SU-DHL-6 (cell line): Measurements from ENCODE around the gene ADAMTS15.

ENCODE experiments used
- H2AFZ ChIP-seq: fragments of 200-600 bp; sonication (generic); 2 replicates; pipeline ENCODE4 v1.6.1; 2014; ENCODE audit warnings: low read depth, mild to moderate bottlenecking, moderate library complexity, mixed read lengths, antibody characterized with exemption, low read length; ENCODE audit not compliant: severe bottlenecking
- H3F3A ChIP-seq: fragments of 200-600 bp; shearing (Covaris generic); 2 replicates; pipeline ENCODE4 v1.6.0; 2016; ENCODE audit warnings: antibody characterized with exemption, mild to moderate bottlenecking; ENCODE audit not compliant: insufficient read depth
- H3K27ac ChIP-seq: fragments of 200-600 bp; sonication (generic); 2 replicates; pipeline ENCODE4 v1.5.1; 2016; ENCODE audit warnings: low read depth, mild to moderate bottlenecking, low read length, moderate library complexity, mixed read lengths
- H3K27me3 ChIP-seq: fragments of 200-600 bp; sonication (generic), shearing (Covaris generic); 2 replicates; pipeline ENCODE4 v1.6.0; 2014; ENCODE audit warnings: mild to moderate bottlenecking, low read length
- H3K36me3 ChIP-seq: fragments of 200-600 bp; sonication (generic); 2 replicates; pipeline ENCODE4 v1.6.1; 2014; ENCODE audit warnings: mild to moderate bottlenecking, low read length, mixed read lengths
- H3K4me2 ChIP-seq: fragments of 300-600, 200-600 bp; shearing (Covaris generic), sonication (generic); 2 replicates; pipeline ENCODE4 v1.6.0; 2014; ENCODE audit warnings: low read length, low read depth, mild to moderate bottlenecking; ENCODE audit not compliant: poor library complexity, severe bottlenecking
- H3K4me3 ChIP-seq: fragments of 200-600 bp; sonication (generic); 2 replicates; pipeline ENCODE4 v1.5.1; 2014; ENCODE audit warnings: antibody characterized with exemption, low read length, mild to moderate bottlenecking, mixed read lengths; ENCODE audit not compliant: insufficient read depth, poor library complexity, severe bottlenecking
- H3K79me2 ChIP-seq: fragments of 200-600 bp; sonication (generic); 2 replicates; pipeline ENCODE4 v1.6.1; 2014; ENCODE audit warnings: mild to moderate bottlenecking, low read length, moderate library complexity; ENCODE audit not compliant: insufficient read depth
- H3K9ac ChIP-seq: fragments of 200-600 bp; sonication (generic); 2 replicates; pipeline ENCODE4 v1.7.0; 2014; ENCODE audit warnings: mild to moderate bottlenecking, low read length
- H3K9me2 ChIP-seq: fragments of 200-600 bp; sonication (generic); replicated peaks from 2 replicates; pipeline ENCODE4 v1.6.1; 2014; ENCODE audit warnings: low read length; ENCODE audit not compliant: insufficient read depth
- H3K9me3 ChIP-seq: fragments of 200-600 bp; sonication (generic); 2 replicates; pipeline ENCODE4 v1.6.1; 2014; ENCODE audit warnings: low read length, mixed read lengths; ENCODE audit not compliant: insufficient read depth
- H4K20me1 ChIP-seq: fragments of 200-600 bp; sonication (generic); 2 replicates; pipeline ENCODE4 v1.6.1; 2014; ENCODE audit warnings: low read depth, mild to moderate bottlenecking, antibody characterized with exemption, low read length, moderate library complexity, mixed read lengths
- EZH2phosphoT487 ChIP-seq: fragments of 200-600 bp; sonication (generic), shearing (Covaris generic); conservative IDR thresholded peaks from 2 replicates; pipeline ENCODE4 v1.6.1; 2018; ENCODE audit warnings: mild to moderate bottlenecking, antibody characterized with exemption, low read length, moderate library complexity, mixed read lengths
- TF ChIP-seq, protein P1 (sequence below): fragments of 200-600 bp; sonication (generic); IDR thresholded peaks from one replicate; pipeline ENCODE4 v1.5.1; 2017; ENCODE audit warnings: antibody characterized with exemption, mild to moderate bottlenecking, low read length, moderate library complexity; ENCODE audit not compliant: insufficient read depth, poor library complexity, severe bottlenecking

ADAMTS15 gene

DNA sequence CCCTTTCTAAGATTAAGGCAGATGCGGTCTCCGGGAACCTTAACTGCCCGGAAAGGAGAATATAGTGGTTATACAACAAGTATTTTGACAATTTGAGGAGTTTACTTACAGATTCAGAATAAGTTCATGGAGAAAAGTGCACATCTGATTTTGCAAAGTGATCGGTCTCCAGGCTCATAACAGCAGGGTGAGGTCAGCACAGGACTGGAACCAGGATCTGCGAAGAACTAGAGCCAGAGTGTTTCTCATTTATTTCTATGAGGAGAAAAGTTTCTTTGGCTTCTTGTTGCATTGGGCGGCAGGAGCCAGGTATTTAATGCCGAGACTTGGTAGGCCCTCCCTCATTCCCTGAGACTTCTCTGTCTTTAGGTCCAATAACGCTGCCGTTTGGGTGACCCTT is 3.7 kb downstream of the ADAMTS15 start:
- H3K9me3 ChIP-seq, result no peaks in the 10 kb centered on the region
- H3K4me3 ChIP-seq, result no peak overlapping the region
- H3K9ac ChIP-seq, result no peak overlapping the region
- no peak overlapping the region for H3K27ac ChIP-seq
- no peaks in the 10 kb centered on the region for H3K79me2 ChIP-seq
- TF ChIP-seq, protein P1, sequence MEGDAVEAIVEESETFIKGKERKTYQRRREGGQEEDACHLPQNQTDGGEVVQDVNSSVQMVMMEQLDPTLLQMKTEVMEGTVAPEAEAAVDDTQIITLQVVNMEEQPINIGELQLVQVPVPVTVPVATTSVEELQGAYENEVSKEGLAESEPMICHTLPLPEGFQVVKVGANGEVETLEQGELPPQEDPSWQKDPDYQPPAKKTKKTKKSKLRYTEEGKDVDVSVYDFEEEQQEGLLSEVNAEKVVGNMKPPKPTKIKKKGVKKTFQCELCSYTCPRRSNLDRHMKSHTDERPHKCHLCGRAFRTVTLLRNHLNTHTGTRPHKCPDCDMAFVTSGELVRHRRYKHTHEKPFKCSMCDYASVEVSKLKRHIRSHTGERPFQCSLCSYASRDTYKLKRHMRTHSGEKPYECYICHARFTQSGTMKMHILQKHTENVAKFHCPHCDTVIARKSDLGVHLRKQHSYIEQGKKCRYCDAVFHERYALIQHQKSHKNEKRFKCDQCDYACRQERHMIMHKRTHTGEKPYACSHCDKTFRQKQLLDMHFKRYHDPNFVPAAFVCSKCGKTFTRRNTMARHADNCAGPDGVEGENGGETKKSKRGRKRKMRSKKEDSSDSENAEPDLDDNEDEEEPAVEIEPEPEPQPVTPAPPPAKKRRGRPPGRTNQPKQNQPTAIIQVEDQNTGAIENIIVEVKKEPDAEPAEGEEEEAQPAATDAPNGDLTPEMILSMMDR, result no peak
- TF ChIP-seq EZH2phosphoT487, result no peak
- H3K27me3 ChIP-seq, result no peaks in the 10 kb centered on the region
- H3K36me3 ChIP-seq, result no peaks in the 10 kb centered on the region
- H2AFZ ChIP-seq, result no peak overlapping the region
- no peaks in the 10 kb centered on the region for H3F3A ChIP-seq
- H3K9me2 ChIP-seq, result no peaks in the 10 kb centered on the region
- H3K4me2 ChIP-seq, result no peak overlapping the region
- no peaks in the 10 kb centered on the region for H4K20me1 ChIP-seq

DNA sequence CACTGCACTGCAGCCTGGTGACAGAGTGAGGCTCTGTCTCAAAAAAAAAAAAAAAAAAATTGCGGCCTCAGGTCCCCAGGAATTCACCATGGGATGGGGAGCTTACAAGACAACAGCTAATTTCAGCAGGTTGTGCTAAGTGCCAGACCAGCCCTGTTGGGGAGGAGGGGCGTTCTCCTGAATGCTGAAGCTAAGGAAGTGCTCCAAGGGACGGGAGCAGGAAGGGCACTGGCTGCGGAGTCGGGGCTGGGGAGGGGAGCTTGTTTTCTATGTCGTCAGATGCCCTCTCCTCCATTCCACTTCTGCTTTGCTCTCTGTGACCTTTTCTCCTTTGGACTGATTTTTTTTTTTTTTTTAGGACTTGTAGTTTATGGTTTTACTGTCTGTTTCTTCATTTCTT is 4.5 kb downstream of the ADAMTS15 start:
- no peak for TF ChIP-seq EZH2phosphoT487
- TF ChIP-seq, protein P1, result no peak
- no peak overlapping the region for H2AFZ ChIP-seq
- H3K9ac ChIP-seq, result no peak overlapping the region
- H3K9me2 ChIP-seq, result no peaks in the 10 kb centered on the region
- no peaks in the 10 kb centered on the region for H3K36me3 ChIP-seq
- H3K27me3 ChIP-seq, result no peaks in the 10 kb centered on the region
- H3K27ac ChIP-seq, result no peak overlapping the region
- no peaks in the 10 kb centered on the region for H4K20me1 ChIP-seq
- H3K79me2 ChIP-seq, result no peaks in the 10 kb centered on the region
- no peaks in the 10 kb centered on the region for H3F3A ChIP-seq
- no peak overlapping the region for H3K4me2 ChIP-seq
- H3K4me3 ChIP-seq, result no peak overlapping the region
- H3K9me3 ChIP-seq, result no peaks in the 10 kb centered on the region

DNA sequence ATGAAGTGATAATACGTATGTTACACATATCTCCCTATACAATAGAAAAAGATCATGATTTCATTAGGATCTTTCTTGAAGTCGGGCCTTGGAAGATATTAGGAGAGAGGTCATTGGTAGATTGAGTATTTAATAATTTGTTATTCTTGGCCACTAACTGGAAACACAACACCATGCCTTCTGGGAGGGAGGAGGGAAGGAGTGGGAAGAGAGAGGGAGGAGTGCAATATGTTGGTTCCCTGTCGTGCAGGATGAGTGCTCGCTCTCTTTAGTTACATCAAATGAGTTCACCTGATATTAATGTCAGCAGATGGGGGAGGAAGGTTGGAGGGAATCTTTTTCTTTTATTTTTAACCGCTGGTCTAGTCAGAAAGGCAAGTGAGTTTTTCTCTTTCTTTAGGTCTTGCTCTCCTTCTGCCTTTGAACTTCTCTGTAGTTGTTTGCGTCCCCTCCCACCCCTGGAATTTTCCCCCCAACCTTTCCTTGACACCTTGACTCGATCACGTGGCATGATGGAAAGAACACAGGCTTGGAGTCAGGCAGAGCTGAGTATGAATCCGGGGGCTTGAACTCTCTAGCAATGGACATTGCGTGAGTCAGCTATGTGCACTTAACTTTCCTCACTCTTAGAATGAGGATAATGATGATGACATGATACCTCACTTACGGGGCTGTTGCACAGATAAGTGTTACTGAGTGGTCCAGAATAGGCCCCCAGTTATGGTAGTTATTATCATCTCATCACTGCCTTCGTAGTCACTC is 6.2 kb downstream of the ADAMTS15 start:
- no peaks in the 10 kb centered on the region for H3K9me3 ChIP-seq
- H3K4me2 ChIP-seq, result no peak overlapping the region
- no peak overlapping the region for H3K4me3 ChIP-seq
- TF ChIP-seq, protein P1, result no peak
- TF ChIP-seq EZH2phosphoT487, result no peak
- no peak overlapping the region for H3K9ac ChIP-seq
- H2AFZ ChIP-seq, result no peak overlapping the region
- no peaks in the 10 kb centered on the region for H3K9me2 ChIP-seq
- H3K36me3 ChIP-seq, result no peaks in the 10 kb centered on the region
- no peaks in the 10 kb centered on the region for H4K20me1 ChIP-seq
- H3K79me2 ChIP-seq, result no peaks in the 10 kb centered on the region
- no peaks in the 10 kb centered on the region for H3K27me3 ChIP-seq
- H3K27ac ChIP-seq, result no peak overlapping the region
- no peaks in the 10 kb centered on the region for H3F3A ChIP-seq
